Left lung (tissue), 10 donors: Measurements from ENCODE around the gene HLA-DQB1. TPM values are rescaled to one million over a fixed set of nuclear protein-coding genes. Genes with fewer than 3 reads are reported as not detected.
"Not testable (repeated sequence)": the region's sequence is repeated elsewhere in the genome, so short reads cannot be mapped to it uniquely, and the experiment has no call there.

Source experiments
- ATAC-seq: fragments of 200-7000 bp; cut with Tn5 transposase; one replicate; pipeline ENCODE4 v1.9.1; 2020; ENCODE audit warnings: moderate library complexity
- DNase-seq, 4 donors: peaks; one replicate each; pipeline ENCODE4 v3.0.0-alpha.2; 2013 to 2020
- H3K27ac ChIP-seq, 2 donors: fragments of 200-600 bp; sonication (generic) in 1 of 2; one replicate each; pipeline versions ENCODE4 v1.5.0 to v1.8.0; 2020 to 2021
- H3K27me3 ChIP-seq, 2 donors: fragments of 200-600 bp; sonication (generic) in 1 of 2; one replicate each; pipeline versions ENCODE4 v1.5.0 to v1.8.0; 2020 to 2021
- H3K36me3 ChIP-seq, 2 donors: fragments of 200-600 bp; sonication (generic) in 1 of 2; one replicate each; pipeline versions ENCODE4 v1.5.0 to v1.8.0; 2020 to 2021
- H3K4me1 ChIP-seq, 2 donors: fragments of 200-600 bp; one replicate each; pipeline ENCODE4 v1.8.0; 2021
- H3K4me3 ChIP-seq, 2 donors: fragments of 200-600 bp; sonication (generic) in 1 of 2; one replicate each; pipeline versions ENCODE4 v1.5.0 to v1.8.0; 2020 to 2021; ENCODE audit warnings: mild to moderate bottlenecking in 1 of 2
- H3K9me3 ChIP-seq, 2 donors: fragments of 200-600 bp; sonication (generic) in 1 of 2; one replicate each; pipeline versions ENCODE4 v1.5.0 to v1.8.0; 2020 to 2021
- intact Hi-C, 2 donors: fragments of 100-400 bp; cut with DNase I; formaldehyde crosslinking; loops; one replicate each; pipeline versions ENCODE4 v1.11.2 to v1.14.2; 2022
- polyA plus RNA-seq, 6 donors: library from polyadenylated mRNA; unstranded; fragments of 120-200 nt; gene quantifications; one replicate each; pipeline ENCODE4 v1.2.1, GENCODE V29; 2013; ENCODE audit not compliant: insufficient read length in 6 of 6
- total RNA-seq, 2 donors: library from RNA; stranded (reverse); fragmentation: NEBNext Ultra II Directional; extraction: Animal tissue kit (Norgen Biotek cat#: 25700); gene quantifications; one replicate each; pipeline ENCODE4 v1.2.1, GENCODE V29; 2021
- TF ChIP-seq, protein P1 (sequence below), 2 donors: fragments of 200-600 bp; sonication (generic) in 1 of 2; IDR thresholded peaks; one replicate each; pipeline versions ENCODE4 v1.5.0 to v1.8.0; 2021; ENCODE audit warnings: antibody characterized with exemption in 2 of 2
- donor health status: DM: no; HTN: yes; CAD: no.
- donor health status: DM: no; HTN: no; CAD: no.

HLA-DQB1 gene
- total and polyA plus RNA-seq, 8 donors, result 2.8 to 172 (median 6.8) TPM

GRCh38 chr6:32637219-32637880 is 29.1 kb downstream of the HLA-DQB1 start, which contains the start of gene HLA-DQA1:
TSS of gene HLA-DQA1 (plus strand) at chr6:32637406. CDS start at chr6:32637459, 53 bp downstream.
- intact Hi-C loops, result no loop called here
- TF ChIP-seq, protein P1, sequence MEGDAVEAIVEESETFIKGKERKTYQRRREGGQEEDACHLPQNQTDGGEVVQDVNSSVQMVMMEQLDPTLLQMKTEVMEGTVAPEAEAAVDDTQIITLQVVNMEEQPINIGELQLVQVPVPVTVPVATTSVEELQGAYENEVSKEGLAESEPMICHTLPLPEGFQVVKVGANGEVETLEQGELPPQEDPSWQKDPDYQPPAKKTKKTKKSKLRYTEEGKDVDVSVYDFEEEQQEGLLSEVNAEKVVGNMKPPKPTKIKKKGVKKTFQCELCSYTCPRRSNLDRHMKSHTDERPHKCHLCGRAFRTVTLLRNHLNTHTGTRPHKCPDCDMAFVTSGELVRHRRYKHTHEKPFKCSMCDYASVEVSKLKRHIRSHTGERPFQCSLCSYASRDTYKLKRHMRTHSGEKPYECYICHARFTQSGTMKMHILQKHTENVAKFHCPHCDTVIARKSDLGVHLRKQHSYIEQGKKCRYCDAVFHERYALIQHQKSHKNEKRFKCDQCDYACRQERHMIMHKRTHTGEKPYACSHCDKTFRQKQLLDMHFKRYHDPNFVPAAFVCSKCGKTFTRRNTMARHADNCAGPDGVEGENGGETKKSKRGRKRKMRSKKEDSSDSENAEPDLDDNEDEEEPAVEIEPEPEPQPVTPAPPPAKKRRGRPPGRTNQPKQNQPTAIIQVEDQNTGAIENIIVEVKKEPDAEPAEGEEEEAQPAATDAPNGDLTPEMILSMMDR (IDR thresholded peaks at IDR 0.05), result no peak
- peaks cover 0 to 10% of the 10 kb centered on the region in 2 donors for H3K4me1 ChIP-seq
- H3K27me3 ChIP-seq, result no peaks in the 10 kb centered on the region
- peak within 1 kb of the TSS in 1 of 2 donors; percentile 50 for H3K27ac ChIP-seq
- no peaks in the 10 kb centered on the region for H3K36me3 ChIP-seq
- peak within 1 kb of the TSS in 1 of 2 donors; percentile 39 for H3K4me3 ChIP-seq
- peak; percentile 93 for ATAC-seq
- no peaks in the 10 kb centered on the region for H3K9me3 ChIP-seq
- peak in 1 of 4 donors; percentile 32 for DNase-seq

DNA sequence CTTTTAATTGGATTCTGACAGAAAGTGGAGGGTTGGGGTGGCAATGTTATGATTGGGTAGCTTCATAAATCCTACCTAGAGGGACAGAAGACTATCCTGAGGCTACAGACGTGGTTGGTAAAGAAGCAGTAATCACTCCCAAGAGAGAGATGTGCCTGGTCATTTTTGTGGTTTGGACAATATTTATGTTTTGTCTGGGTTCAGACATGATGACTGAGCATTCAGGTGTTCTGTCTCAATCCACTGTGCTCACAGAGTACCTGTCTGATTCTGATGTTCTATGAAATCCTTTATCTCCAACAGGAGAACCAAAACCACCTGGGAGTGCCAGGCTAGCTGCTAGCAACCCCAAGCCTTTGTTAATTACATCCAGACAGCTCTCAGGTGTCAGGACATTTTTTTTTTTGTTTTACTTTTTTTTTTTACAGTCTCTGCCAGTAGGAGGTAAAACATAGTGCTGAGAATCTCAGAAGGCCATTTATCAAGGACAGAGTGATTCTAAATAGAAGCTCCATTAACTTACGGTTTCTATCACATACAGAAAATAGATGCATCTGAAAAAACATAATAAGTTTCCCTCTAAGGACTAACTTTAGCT is 30.8 kb downstream of the HLA-DQB1 start:
- no peak overlapping the region for H3K4me3 ChIP-seq
- no peaks in the 10 kb centered on the region for H3K27me3 ChIP-seq
- intact Hi-C loops, result no loop called here
- H3K27ac ChIP-seq, result no peak overlapping the region
- peaks cover 0 to 8% of the 10 kb centered on the region in 2 donors for H3K4me1 ChIP-seq
- no peaks in the 10 kb centered on the region for H3K9me3 ChIP-seq
- no peak for DNase-seq
- TF ChIP-seq, protein P1 (IDR thresholded peaks at IDR 0.05), result no peak
- ATAC-seq, result no peak
- no peaks in the 10 kb centered on the region for H3K36me3 ChIP-seq

DNA sequence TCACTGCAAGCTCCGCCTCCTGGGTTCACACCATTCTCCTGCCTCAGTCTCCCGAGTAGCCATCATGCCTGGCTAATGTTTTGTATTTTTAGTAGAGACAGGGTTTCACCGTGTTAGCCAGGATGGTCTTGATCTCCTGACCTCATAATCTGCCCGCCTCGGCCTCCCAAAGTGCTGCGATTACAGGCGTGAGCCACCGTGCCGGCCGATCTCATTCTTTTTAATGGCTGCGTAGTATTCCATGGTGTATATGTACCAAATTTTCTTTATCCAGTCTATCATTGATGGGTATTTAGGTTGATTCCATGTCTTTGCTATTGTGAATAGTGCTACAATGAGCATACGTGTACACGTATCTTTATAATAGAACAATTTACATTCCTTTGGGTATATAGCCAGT is 36.7 kb downstream of the HLA-DQB1 start:
- H3K4me3 ChIP-seq, DNase-seq, H3K27ac ChIP-seq, intact Hi-C loops, H3K27me3 ChIP-seq, H3K4me1 ChIP-seq, ATAC-seq, H3K9me3 ChIP-seq, H3K36me3 ChIP-seq: not testable (repeated sequence)

GRCh38 chr6:32627831-32628230 is 38.6 kb downstream of the HLA-DQB1 start:
- Histone ChIP-seq H3K27me3 (no peaks in the 10 kb centered on the region), H3K4me1 (peaks cover 0 to 6% of the 10 kb centered on the region in 2 donors), H3K27ac (peak overlapping the region; percentile 14 to 50), H3K36me3 (no peaks in the 10 kb centered on the region), H3K9me3 (no peaks in the 10 kb centered on the region), H3K4me3 (no peak overlapping the region)
- intact Hi-C loops, result no loop called here
- TF ChIP-seq, protein P1 (IDR thresholded peaks at IDR 0.05), result no peak
- ATAC-seq, result peak; percentile 92
- no peak for DNase-seq

GRCh38 chr6:32627249-32627648 is 39.2 kb downstream of the HLA-DQB1 start:
- ATAC-seq, result no peak
- Histone ChIP-seq H3K9me3 (no peaks in the 10 kb centered on the region), H3K27me3 (no peaks in the 10 kb centered on the region), H3K36me3 (no peaks in the 10 kb centered on the region), H3K4me3 (no peak overlapping the region), H3K4me1 (peaks cover 0 to 12% of the 10 kb centered on the region in 2 donors), H3K27ac (peak overlapping the region; percentile 14 to 50)
- intact Hi-C loops, result no loop called here
- TF ChIP-seq, protein P1 (IDR thresholded peaks at IDR 0.05), result no peak
- no peak for DNase-seq
